Measurements from ENCODE around the gene VN1R5. TPM values are rescaled to one million over a fixed set of nuclear protein-coding genes. Genes with fewer than 3 reads are reported as not detected.

The VN1R5 gene
- total and polyA plus RNA-seq, 2 of the 13 experiments (the other 11 are each of a cell fraction or from before 2014, with no cell fraction given), result not detected

DNA sequence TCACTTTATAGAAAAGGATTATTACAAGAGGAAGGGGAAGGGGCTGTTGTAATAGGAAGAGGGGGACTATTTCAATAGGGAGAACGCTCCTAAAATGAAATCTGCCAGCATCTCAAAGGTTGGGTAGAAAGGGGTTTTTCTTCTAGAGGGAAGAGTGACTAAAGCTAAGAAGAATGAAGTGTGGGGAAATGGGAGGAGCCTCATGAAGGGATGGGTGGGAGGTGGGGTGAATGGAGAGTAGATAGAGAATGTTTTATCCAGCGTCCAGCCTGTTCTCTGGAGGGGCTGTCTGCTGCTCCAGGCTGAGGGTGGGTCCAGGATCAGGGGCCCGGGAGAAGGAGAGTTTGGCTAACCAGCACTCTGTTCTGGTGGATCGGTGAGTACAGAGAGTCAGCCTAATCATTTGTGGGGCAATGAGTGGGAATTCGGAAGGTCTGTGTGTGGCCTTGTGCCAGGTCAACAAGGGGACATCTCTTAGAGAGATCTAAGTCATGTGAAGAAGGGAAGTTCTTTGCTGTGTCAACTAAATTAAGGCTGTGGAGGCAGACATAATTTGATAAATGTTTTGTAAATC lies 25.2 kb downstream of the VN1R5 start:
- H3K4me2 ChIP-seq (ENCODE audit: low read depth, low read length), result no peak overlapping the region
- H3K27ac ChIP-seq (ENCODE audit: extremely low read length, insufficient read depth, low read length), result no peak overlapping the region
- H3K79me2 ChIP-seq (ENCODE audit: insufficient read depth, low read length), result no peaks in the 10 kb centered on the region
- no peak for DNase-seq (ENCODE audit: low spot score)
- ChIA-PET POLR2A (no interaction called here), CTCF (ENCODE audit: low intra/inter-chr PET ratio, low total read pairs) (no interaction called here)
- no peaks in the 10 kb centered on the region for H4K20me1 ChIP-seq (ENCODE audit: insufficient read depth, low read length)
- no peak overlapping the region for H3K4me3 ChIP-seq (replicated peaks in 1 of 3; ENCODE audit: insufficient read depth in 1 of 3, low read depth in 2 of 3, low read length in 3 of 3)
- intact Hi-C loops (cut with micrococcal nuclease; ENCODE audit: unreplicated experiment), result no loop called here
- in situ Hi-C loops (cut with HindIII; ENCODE audit: extremely low pct_ligation_motif_present, low pct_unique_long_range_greater_than_20kb), result no loop called here
- 32% methylated on average over 5 of the region's 5 CpGs for whole genome bisulfite sequencing (ENCODE audit: low lambda C conversion rate)
- ATAC-seq, result no peak
- no peak overlapping the region for H3K9ac ChIP-seq (ENCODE audit: insufficient read depth, low read depth, low read length)
- H3K36me3 ChIP-seq (replicated peaks in 1 of 2; ENCODE audit: control insufficient read depth in 1 of 2, insufficient read depth in 2 of 2, low read length in 2 of 2), result no peaks in the 10 kb centered on the region
- H3K27me3 ChIP-seq (ENCODE audit: control insufficient read depth in 1 of 2, insufficient read depth in 2 of 2, low read length in 2 of 2), result no peaks in the 10 kb centered on the region
- H3K9me3 ChIP-seq (ENCODE audit: low read length), result no peaks in the 10 kb centered on the region
- no peak overlapping the region for H2AFZ ChIP-seq (ENCODE audit: low read length)
- no TSS peak for BruUV-seq (replicated peaks)
- TF ChIP-seq NFIC (IDR thresholded peaks at IDR 0.05; ENCODE audit: low read length), result no peak
- no peak for TF ChIP-seq JUNB (CRISPR knock-in tag; IDR thresholded peaks at IDR 0.05; ENCODE audit: borderline replicate concordance)
- TF ChIP-seq ZNF670 (CRISPR knock-in tag; IDR thresholded peaks at IDR 0.05; ENCODE audit: borderline replicate concordance), result no peak
- no peak for TF ChIP-seq NCOA2 (CRISPR knock-in tag; IDR thresholded peaks at IDR 0.05)
- TF ChIP-seq ZBTB7A (CRISPR knock-in tag; IDR thresholded peaks at IDR 0.05), result no peak
- TF ChIP-seq NFKBIZ (CRISPR knock-in tag; IDR thresholded peaks at IDR 0.05), result no peak
- FAIRE-seq, result no peak
- H3K4me1 ChIP-seq (ENCODE audit: insufficient read depth, low read length), result no peaks in the 10 kb centered on the region

DNA sequence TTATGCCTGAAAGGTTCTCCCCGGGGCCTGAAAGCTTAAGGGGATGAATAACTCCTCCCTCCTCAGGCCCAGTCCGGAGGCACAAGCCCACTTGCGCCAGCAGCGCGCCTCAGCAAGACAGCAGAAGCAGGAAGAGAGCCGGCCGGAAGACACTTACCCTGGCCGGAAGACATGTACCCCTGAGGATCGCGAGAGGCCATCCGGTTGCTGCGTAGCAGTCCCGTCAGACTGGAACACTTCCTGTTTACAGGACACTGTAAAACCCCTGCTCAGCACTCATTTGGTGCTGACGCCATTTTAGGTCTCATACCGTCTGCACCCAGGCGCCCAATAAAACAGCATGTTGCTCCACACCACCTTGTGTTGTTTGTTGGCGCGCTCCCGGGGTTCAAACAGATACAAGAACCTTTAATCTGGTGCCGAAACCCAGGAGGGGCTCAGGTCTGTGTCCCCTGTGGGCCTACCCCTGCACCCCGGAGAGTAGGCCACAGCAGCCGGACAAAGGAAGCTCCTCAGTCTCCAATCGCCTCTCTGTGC lies 30.3 kb downstream of the VN1R5 start:
- 91% methylated on average over 22 of the region's 23 CpGs for WGBS (ENCODE audit: low lambda C conversion rate)
- Histone ChIP-seq H2AFZ (ENCODE audit: low read length) (no peak overlapping the region), H3K9me3 (ENCODE audit: low read length) (no peaks in the 10 kb centered on the region), H3K79me2 (ENCODE audit: insufficient read depth, low read length) (no peaks in the 10 kb centered on the region), H3K9ac (ENCODE audit: insufficient read depth, low read depth, low read length) (no peak overlapping the region), H3K4me2 (ENCODE audit: low read depth, low read length) (no peak overlapping the region), H3K4me1 (ENCODE audit: insufficient read depth, low read length) (no peaks in the 10 kb centered on the region), H3K27ac (ENCODE audit: extremely low read length, insufficient read depth, low read length) (no peak overlapping the region), H3K4me3 (replicated peaks in 1 of 3; ENCODE audit: insufficient read depth in 1 of 3, low read depth in 2 of 3, low read length in 3 of 3) (no peak overlapping the region), H3K27me3 (ENCODE audit: control insufficient read depth in 1 of 2, insufficient read depth in 2 of 2, low read length in 2 of 2) (no peaks in the 10 kb centered on the region), H4K20me1 (ENCODE audit: insufficient read depth, low read length) (no peaks in the 10 kb centered on the region), H3K36me3 (replicated peaks in 1 of 2; ENCODE audit: control insufficient read depth in 1 of 2, insufficient read depth in 2 of 2, low read length in 2 of 2) (no peaks in the 10 kb centered on the region)
- ChIA-PET CTCF (ENCODE audit: low intra/inter-chr PET ratio, low total read pairs) (no interaction called here), POLR2A (no interaction called here)
- DNase-seq (ENCODE audit: low spot score) (no peak), FAIRE-seq (no peak), ATAC-seq (no peak)
- intact Hi-C loops (cut with micrococcal nuclease; ENCODE audit: unreplicated experiment) (no loop called here), in situ Hi-C loops (cut with HindIII; ENCODE audit: extremely low pct_ligation_motif_present, low pct_unique_long_range_greater_than_20kb) (no loop called here)
- BruUV-seq (replicated peaks), result no TSS peak
- no peak for TF ChIP-seq REPIN1 (CRISPR knock-in tag; IDR thresholded peaks at IDR 0.05; ENCODE audit: borderline replicate concordance, low read depth)
- no peak for TF ChIP-seq HIC2 (CRISPR knock-in tag; IDR thresholded peaks at IDR 0.05; ENCODE audit: low read depth)
- no peak for TF ChIP-seq ZNF264 (CRISPR knock-in tag; IDR thresholded peaks at IDR 0.05)
- TF ChIP-seq PITX1 (CRISPR knock-in tag; IDR thresholded peaks at IDR 0.05), result no peak
- TF ChIP-seq SAFB2 (CRISPR knock-in tag; IDR thresholded peaks at IDR 0.05; ENCODE audit: borderline replicate concordance, low read depth), result no peak
- TF ChIP-seq, protein P1, sequence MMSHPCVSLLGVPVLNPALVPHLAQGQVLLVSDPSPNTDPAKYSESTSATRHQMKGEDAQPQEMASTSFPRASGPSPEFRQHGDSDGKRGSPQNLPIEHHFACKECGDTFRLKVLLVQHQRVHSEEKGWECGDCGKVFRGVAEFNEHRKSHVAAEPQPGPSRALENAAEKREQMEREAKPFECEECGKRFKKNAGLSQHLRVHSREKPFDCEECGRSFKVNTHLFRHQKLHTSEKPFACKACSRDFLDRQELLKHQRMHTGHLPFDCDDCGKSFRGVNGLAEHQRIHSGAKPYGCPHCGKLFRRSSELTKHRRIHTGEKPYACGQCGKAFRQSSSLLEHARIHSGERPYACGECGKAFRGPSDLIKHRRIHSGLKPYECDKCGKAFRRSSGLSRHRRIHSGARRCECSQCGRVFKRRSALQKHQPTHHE (CRISPR knock-in tag; IDR thresholded peaks at IDR 0.05; ENCODE audit: borderline replicate concordance), result no peak
- TF ChIP-seq SRF (IDR thresholded peaks at IDR 0.05; ENCODE audit: low read depth, low read length), result no peak
- TF ChIP-seq DR1 (CRISPR knock-in tag; IDR thresholded peaks at IDR 0.05), result no peak
- TF ChIP-seq RARA (CRISPR knock-in tag; IDR thresholded peaks at IDR 0.05), result no peak
- no peak for TF ChIP-seq ZNF101 (CRISPR knock-in tag; IDR thresholded peaks at IDR 0.05; ENCODE audit: borderline replicate concordance, low read depth)
- no peak for TF ChIP-seq KMT2B (CRISPR knock-in tag; IDR thresholded peaks at IDR 0.05)
- no peak for TF ChIP-seq ZNF761 (CRISPR knock-in tag; conservative IDR thresholded peaks at IDR 0.05)
